8988T (cell line): ENCODE data around the gene AMFR.
A peak's percentile ranks its signal among the peaks of the same experiment; 100 is the strongest.

Experiments
- DNase-seq: peaks from one replicate; pipeline ENCODE4 v3.0.0; 2011

AMFR gene

GRCh38 chr16:56425439-56425832 is at the start of gene AMFR:
TSS of gene AMFR (minus strand) at chr16:56425545. CDS start at chr16:56425327, 218 bp downstream.
- peak; percentile 92 for DNase-seq

- DNase-seq, result no peak
Measured at GRCh38 chr16:56470666-56471065, 45.3 kb upstream of the AMFR start.

GRCh38 chr16:56470232-56470631 is 44.9 kb upstream of the AMFR start:
- no peak for DNase-seq

GRCh38 chr16:56469748-56470147 is 44.4 kb upstream of the AMFR start:
- DNase-seq, result no peak

GRCh38 chr16:56468800-56469199 is 43.5 kb upstream of the AMFR start:
- DNase-seq, result no peak

- no peak for DNase-seq
Measured at GRCh38 chr16:56466344-56466743, 41.0 kb upstream of the AMFR start.

GRCh38 chr16:56463153-56463552 is 37.8 kb upstream of the AMFR start:
- no peak for DNase-seq

- no peak for DNase-seq
Measured at GRCh38 chr16:56462064-56462796, 36.9 kb upstream of the AMFR start.

- no peak for DNase-seq
Measured at GRCh38 chr16:56460101-56460500, 34.8 kb upstream of the AMFR start.

- no peak for DNase-seq
Measured at GRCh38 chr16:56457927-56458470, 32.7 kb upstream of the AMFR start.

- DNase-seq, result no peak
Measured at GRCh38 chr16:56451753-56452689, 26.7 kb upstream of the AMFR start.

GRCh38 chr16:56450986-56451752 is 25.8 kb upstream of the AMFR start, which contains the start of the genes NUDT21 and OGFOD1:
TSS of gene NUDT21 (minus strand) at chr16:56451332. CDS start at chr16:56451202, 130 bp downstream.
TSS of gene OGFOD1 (plus strand) at chr16:56451554. CDS start at chr16:56451613, 59 bp downstream.
- DNase-seq, result peak; percentile 93

GRCh38 chr16:56450275-56450985 is 25.1 kb upstream of the AMFR start:
- DNase-seq, result no peak

- DNase-seq, result no peak
Measured at GRCh38 chr16:56448005-56448404, 22.7 kb upstream of the AMFR start.

- DNase-seq, result no peak
Measured at GRCh38 chr16:56447286-56447685, 21.9 kb upstream of the AMFR start.

- no peak for DNase-seq
Measured at GRCh38 chr16:56438038-56438437, 12.7 kb upstream of the AMFR start.

- no peak for DNase-seq
Measured at GRCh38 chr16:56436258-56436657, 10.9 kb upstream of the AMFR start.

- DNase-seq, result no peak
Measured at GRCh38 chr16:56428091-56428490, 2.7 kb upstream of the AMFR start.

- no peak for DNase-seq
Measured at GRCh38 chr16:56426585-56426984, 1.2 kb upstream of the AMFR start.

- peak; percentile 44 for DNase-seq
Measured at GRCh38 chr16:56424791-56425438, 430 bp downstream of the AMFR start.

- DNase-seq, result no peak
Measured at GRCh38 chr16:56424404-56424764, 961 bp downstream of the AMFR start.
